ENCODE results near the gene C17orf113.
A peak's percentile ranks its signal among the peaks of the same experiment; 100 is the strongest.

C17orf113 gene

GRCh38 chr17:42072323-42073187 is 22.2 kb upstream of the C17orf113 start:
- DNase-seq (ENCODE audit: low spot score): peak; percentile 52

- DNase-seq (ENCODE audit: low spot score): no peak
These were observed 21.4 kb upstream of the C17orf113 start for GRCh38 chr17:42071810-42072209.

- no peak for DNase-seq (ENCODE audit: low spot score)
These were observed 18.6 kb upstream of the C17orf113 start for GRCh38 chr17:42068979-42069378.

GRCh38 chr17:42067371-42068091 is 17.1 kb upstream of the C17orf113 start:
- DNase-seq (ENCODE audit: low spot score): peak; percentile 78

- DNase-seq (ENCODE audit: low spot score): no peak
These were observed 14.8 kb upstream of the C17orf113 start for GRCh38 chr17:42065201-42065600.

GRCh38 chr17:42062681-42063080 is 12.3 kb upstream of the C17orf113 start:
- no peak for DNase-seq (ENCODE audit: low spot score)

GRCh38 chr17:42061646-42062487 is 11.5 kb upstream of the C17orf113 start:
- no peak for DNase-seq (ENCODE audit: low spot score)

- DNase-seq (ENCODE audit: low spot score): no peak
These were observed 9.8 kb upstream of the C17orf113 start for GRCh38 chr17:42060231-42060630.

- no peak for DNase-seq (ENCODE audit: low spot score)
These were observed 9.4 kb upstream of the C17orf113 start for GRCh38 chr17:42059815-42060214.

- DNase-seq (ENCODE audit: low spot score): no peak
These were observed 7.7 kb upstream of the C17orf113 start for GRCh38 chr17:42058063-42058462.

GRCh38 chr17:42056635-42057034 is 6.2 kb upstream of the C17orf113 start:
- DNase-seq (ENCODE audit: low spot score): no peak

GRCh38 chr17:42055496-42055895 is 5.1 kb upstream of the C17orf113 start:
- DNase-seq (ENCODE audit: low spot score): no peak

- DNase-seq (ENCODE audit: low spot score): no peak
These were observed 4.6 kb upstream of the C17orf113 start for GRCh38 chr17:42055027-42055426.

- no peak for DNase-seq (ENCODE audit: low spot score)
These were observed 3.5 kb upstream of the C17orf113 start for GRCh38 chr17:42053731-42054500.

GRCh38 chr17:42052346-42052877 is 2.0 kb upstream of the C17orf113 start:
- DNase-seq (ENCODE audit: low spot score): no peak

GRCh38 chr17:42051645-42052044 is 1.2 kb upstream of the C17orf113 start:
- no peak for DNase-seq (ENCODE audit: low spot score)

- no peak for DNase-seq (ENCODE audit: low spot score)
These were observed 606 bp upstream of the C17orf113 start for GRCh38 chr17:42051013-42051400.

GRCh38 chr17:42049834-42050392 is 488 bp downstream of the C17orf113 start:
- DNase-seq (ENCODE audit: low spot score): no peak

GRCh38 chr17:42047343-42047742 is 3.1 kb downstream of the C17orf113 start:
- DNase-seq (ENCODE audit: low spot score): no peak

- DNase-seq (ENCODE audit: low spot score): no peak
These were observed 4.7 kb downstream of the C17orf113 start for GRCh38 chr17:42045719-42046118.
